K562 (cell line): ENCODE measurements around the gene ZP3.
"Not testable (repeated sequence)": the region's sequence is repeated elsewhere in the genome, so short reads cannot be mapped to it uniquely, and the experiment has no call there.

Source experiments
- FOXJ2 ChIP-seq: fragments of 200-800 bp; sonication (Bioruptor generic); IDR thresholded peaks from 2 replicates; pipeline ENCODE4 v1.6.1; 2016; ENCODE audit warnings: missing genetic modification characterization, missing compliant biosample characterization
- TF ChIP-seq, protein P1 (sequence below): IDR thresholded peaks from 2 replicates; pipeline ENCODE4 v1.6.1; 2012; ENCODE audit warnings: low read depth, low read length, improper control_type of control experiment, borderline replicate concordance

DNA sequence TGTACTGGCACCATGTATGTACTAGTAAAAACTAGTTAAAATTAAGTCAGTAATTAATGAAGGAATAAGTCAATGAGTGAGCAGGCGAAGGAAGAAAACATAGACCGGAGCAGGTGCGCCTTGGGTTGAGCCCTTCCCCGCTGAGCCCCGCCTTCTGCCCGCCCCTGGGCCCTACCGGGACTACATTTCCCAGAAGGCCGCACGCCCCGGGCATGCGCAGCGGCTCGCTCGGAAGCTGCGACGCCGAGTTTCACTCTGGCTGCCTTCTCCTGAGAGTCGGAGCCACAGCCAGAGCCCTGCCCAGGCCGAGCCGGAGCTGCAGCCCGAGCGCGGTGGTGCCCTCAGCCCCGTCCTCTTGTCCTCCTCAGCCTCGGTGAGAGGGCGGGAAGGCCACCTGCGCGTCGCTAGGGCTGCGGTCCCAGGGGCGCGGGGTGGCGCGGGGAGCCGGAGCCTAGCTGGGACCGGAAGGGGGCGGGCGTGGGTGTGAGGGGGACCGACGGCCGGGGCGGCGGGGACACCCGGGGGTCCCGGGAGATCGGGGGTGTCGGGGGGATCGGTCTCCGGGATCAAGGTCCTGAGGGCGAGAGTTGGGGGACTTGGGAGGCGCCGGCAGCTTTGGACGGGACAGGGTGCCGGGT, 36.8 kb downstream of the ZP3 start, which contains the start of gene DTX2:
- TF ChIP-seq, protein P1, sequence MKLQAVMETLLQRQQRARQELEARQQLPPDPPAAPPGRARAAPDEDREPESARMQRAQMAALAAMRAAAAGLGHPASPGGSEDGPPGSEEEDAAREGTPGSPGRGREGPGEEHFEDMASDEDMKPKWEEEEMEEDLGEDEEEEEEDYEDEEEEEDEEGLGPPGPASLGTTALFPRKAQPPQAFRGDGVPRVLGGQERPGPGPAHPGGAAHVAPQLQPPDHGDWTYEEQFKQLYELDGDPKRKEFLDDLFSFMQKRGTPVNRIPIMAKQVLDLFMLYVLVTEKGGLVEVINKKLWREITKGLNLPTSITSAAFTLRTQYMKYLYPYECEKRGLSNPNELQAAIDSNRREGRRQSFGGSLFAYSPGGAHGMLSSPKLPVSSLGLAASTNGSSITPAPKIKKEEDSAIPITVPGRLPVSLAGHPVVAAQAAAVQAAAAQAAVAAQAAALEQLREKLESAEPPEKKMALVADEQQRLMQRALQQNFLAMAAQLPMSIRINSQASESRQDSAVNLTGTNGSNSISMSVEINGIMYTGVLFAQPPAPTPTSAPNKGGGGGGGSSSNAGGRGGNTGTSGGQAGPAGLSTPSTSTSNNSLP, result not testable (repeated sequence)
- not testable (repeated sequence) for TF ChIP-seq FOXJ2 (tag)
